Fibroblast of peridontal ligament (primary cell): Measurements from ENCODE around the gene KLHL33.

Experiments used
- DNase-seq: peaks from one replicate; pipeline ENCODE4 v3.0.0-alpha.2; 2010; ENCODE audit errors: extremely low read depth

The KLHL33 gene

GRCh38 chr14:20416223-20416622 is 19.7 kb downstream of the KLHL33 start:
- no peak for DNase-seq

GRCh38 chr14:20415782-20416206 is 20.2 kb downstream of the KLHL33 start:
- peak; percentile 73 for DNase-seq

- DNase-seq, result peak; percentile 21
These were observed 22.3 kb downstream of the KLHL33 start for GRCh38 chr14:20413744-20414082.

- DNase-seq, result peak; percentile 70
These were observed 22.9 kb downstream of the KLHL33 start, which contains the start of gene TEP1 for GRCh38 chr14:20412876-20413743. TEP1 (minus strand) TSS chr14:20413501; CDS start chr14:20408439, 5,062 bp downstream.

DNA sequence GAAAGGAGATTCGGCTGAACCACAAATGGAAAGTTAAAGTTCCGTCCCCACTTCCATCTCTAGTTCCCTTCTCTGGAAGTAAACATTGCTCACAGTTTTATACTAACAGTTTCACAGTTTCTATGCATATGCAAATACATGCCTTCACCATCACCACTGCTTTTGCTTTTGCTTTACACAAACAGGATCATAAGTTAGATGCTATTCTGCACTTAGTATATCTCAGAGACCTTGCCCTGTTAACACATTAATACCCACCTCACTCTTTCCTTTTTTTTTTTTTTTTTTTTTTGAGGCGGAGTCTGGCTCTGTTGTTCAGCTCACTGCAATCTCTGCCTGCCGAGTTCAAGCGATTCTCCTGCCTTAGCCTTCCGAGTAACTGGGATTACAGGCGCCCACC is 23.6 kb downstream of the KLHL33 start:
- peak; percentile 34 for DNase-seq

GRCh38 chr14:20409226-20409625 is 26.7 kb downstream of the KLHL33 start:
- DNase-seq, result peak; percentile 49

DNA sequence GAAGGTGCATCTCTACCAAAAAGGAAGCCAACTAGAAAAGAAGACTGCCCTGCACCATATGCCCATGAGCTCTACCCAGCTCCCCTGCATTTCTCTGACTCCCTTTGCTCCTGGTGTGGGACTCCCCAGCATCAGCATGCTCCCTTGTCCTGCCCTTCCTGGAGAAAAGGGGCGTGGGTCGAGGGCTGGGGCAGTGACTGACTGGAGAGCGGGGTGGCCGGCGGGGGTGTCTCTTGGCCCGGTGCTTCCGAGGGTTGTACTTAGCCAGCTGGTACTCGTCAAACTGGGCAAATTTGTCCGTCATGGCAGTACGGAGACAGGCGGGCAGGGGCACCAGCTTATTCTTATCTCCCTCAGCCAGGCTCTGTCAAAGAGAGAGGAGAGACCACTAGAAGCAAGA is 32.4 kb downstream of the KLHL33 start:
- DNase-seq, result no peak

GRCh38 chr14:20400965-20401593 is 34.9 kb downstream of the KLHL33 start:
- DNase-seq, result no peak

DNA sequence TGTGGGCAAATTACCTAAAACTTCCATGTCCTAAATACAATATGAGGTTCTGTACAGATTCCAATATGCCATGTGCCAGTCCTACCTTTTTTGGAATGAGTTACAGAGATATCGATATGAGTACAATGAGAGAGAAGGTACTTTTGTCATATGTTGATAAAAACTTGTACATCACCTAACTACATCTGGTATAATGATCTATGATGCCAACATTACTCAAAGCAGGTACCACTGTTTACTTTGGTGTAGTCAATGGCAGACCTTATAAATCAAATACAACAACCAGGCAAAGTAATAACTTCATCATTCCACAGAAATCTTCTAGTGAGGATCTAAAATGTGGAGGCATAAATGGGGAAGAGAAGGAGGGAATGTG is 35.4 kb downstream of the KLHL33 start:
- DNase-seq, result no peak

DNA sequence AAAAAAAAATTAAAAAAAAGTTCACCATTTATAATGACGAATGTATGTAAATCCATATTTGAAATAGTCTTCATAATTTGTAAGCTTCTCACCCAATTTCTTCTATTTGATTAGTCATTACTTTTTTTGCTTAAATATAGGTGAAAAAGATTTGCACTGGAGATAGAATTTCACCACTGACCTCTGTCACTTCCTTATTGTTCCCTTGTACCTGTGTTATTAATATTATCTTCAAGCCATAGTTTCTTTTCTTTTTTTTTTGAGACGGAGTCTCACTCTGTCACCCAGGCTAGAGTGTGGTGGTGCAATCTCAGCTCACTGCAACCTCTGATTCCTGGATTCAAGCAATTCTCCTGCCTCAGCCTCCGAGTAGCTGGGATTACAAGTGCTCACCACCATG is 38.5 kb downstream of the KLHL33 start:
- DNase-seq, result no peak

DNA sequence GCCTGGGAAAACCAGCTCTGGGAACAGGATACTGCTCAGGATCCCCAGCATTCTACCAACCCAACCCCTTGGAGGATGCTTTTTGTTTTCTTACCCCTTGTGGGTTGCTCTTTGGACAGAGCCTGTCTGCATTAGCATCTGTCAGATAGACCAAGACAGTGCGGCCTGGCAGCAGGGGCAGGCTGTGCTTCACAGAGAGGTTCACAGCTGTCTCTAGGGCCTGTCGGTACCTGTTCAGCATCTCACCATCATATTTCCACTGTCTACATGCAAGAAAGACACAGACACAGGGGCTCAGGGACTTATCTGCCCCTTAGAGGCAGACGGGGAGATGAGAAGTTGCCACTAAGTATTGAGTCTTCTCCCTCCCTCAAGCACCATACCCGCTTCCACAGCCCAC is 44.5 kb downstream of the KLHL33 start:
- no peak for DNase-seq

GRCh38 chr14:20388159-20388558 is 47.8 kb downstream of the KLHL33 start:
- DNase-seq, result no peak

GRCh38 chr14:20387576-20387975 is 48.4 kb downstream of the KLHL33 start:
- DNase-seq, result no peak

GRCh38 chr14:20386276-20386855 is 49.6 kb downstream of the KLHL33 start:
- DNase-seq, result no peak

GRCh38 chr14:20384886-20385285 is 51.1 kb downstream of the KLHL33 start:
- DNase-seq, result no peak

DNA sequence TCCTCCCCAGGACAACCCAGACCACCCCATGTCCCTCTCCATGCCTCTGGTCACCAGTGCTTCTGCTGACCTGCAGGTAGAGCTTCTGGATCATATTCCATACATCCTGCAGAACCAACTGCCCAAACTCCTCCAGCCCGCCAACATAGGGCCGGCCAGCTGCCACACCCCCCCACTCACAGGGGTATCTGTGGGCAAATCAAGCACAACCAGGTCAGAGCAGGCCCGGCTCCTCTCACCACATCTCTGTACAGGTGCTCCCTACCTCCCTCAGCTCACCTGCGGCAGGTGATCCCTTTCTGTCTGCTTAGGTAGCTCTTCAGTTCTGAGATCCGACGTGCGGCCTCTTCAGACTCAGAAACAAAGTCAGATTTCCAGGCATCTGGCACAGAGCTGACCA is 51.6 kb downstream of the KLHL33 start:
- no peak for DNase-seq

- DNase-seq, result no peak
These were observed 52.3 kb downstream of the KLHL33 start for GRCh38 chr14:20383636-20384035.

- no peak for DNase-seq
These were observed 52.9 kb downstream of the KLHL33 start for GRCh38 chr14:20383032-20383431.

DNA sequence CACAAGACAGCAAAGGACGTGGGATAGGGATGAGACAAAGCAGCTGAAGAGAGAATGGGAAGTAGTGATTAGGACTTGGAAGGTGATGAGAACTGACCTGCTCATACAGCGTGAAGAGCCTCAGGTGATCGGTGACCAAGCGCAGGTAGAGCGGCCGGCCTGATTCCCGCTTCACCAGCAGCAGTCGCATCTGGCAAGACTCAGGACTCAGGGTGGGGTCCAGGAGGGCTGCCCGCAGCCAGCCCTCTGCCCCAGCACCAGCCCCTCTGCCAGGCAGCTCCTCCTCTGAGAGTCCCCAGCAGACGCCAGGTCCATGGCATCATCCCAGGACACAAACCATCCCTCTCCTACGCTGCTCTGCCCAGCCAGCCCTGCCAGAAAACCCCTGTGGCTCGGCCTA is 53.4 kb downstream of the KLHL33 start:
- no peak for DNase-seq

- no peak for DNase-seq
These were observed 54.6 kb downstream of the KLHL33 start for GRCh38 chr14:20381341-20381740.

GRCh38 chr14:20380681-20381080 is 55.3 kb downstream of the KLHL33 start:
- DNase-seq, result no peak

DNA sequence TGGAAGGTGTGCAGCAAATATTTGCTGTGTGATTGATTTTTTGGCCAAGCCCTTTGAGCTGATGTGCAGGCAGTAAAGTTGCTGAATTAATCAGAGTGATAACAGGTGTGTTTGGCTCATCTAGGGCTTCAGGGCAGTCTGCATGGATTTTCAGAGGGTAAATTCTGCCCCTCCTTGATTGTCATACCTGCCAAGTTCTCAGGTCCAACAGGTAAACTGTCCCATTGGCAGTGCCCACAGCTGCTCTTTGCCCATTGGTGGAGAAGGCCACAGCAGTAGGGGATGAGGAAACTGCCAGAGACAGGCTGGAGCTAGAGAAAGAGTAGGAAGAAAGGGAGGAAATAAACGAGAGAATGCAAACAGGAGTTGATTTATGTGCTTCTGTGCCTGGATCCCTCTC is 56.2 kb downstream of the KLHL33 start:
- DNase-seq, result no peak

DNA sequence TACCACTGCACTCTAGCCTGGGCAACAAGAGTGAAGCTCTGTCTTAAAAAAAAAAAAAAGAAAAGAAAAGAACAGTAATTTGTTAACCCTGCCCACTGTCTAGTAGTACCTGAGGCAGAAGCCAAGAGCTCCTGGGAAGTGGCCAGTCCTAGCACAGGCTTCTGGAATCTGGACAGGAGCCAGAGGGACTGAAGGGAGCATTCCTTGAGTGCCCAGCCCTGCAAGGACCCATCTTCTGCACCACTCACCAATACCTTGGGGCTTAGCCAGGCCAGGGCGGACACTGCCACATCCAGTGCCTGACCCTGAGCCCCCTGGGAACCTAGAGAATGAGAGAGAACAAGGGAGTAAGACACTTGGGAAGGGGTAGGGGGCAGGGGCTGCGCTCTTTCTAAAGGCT is 58.8 kb downstream of the KLHL33 start:
- no peak for DNase-seq
